HuH-7.5 (cell line): ENCODE measurements around the gene PIP4K2C.

Experiments used
- DNase-seq: peaks from one replicate; pipeline ENCODE4 v3.0.0; 2011; ENCODE audit warnings: low spot score

The PIP4K2C gene

DNA sequence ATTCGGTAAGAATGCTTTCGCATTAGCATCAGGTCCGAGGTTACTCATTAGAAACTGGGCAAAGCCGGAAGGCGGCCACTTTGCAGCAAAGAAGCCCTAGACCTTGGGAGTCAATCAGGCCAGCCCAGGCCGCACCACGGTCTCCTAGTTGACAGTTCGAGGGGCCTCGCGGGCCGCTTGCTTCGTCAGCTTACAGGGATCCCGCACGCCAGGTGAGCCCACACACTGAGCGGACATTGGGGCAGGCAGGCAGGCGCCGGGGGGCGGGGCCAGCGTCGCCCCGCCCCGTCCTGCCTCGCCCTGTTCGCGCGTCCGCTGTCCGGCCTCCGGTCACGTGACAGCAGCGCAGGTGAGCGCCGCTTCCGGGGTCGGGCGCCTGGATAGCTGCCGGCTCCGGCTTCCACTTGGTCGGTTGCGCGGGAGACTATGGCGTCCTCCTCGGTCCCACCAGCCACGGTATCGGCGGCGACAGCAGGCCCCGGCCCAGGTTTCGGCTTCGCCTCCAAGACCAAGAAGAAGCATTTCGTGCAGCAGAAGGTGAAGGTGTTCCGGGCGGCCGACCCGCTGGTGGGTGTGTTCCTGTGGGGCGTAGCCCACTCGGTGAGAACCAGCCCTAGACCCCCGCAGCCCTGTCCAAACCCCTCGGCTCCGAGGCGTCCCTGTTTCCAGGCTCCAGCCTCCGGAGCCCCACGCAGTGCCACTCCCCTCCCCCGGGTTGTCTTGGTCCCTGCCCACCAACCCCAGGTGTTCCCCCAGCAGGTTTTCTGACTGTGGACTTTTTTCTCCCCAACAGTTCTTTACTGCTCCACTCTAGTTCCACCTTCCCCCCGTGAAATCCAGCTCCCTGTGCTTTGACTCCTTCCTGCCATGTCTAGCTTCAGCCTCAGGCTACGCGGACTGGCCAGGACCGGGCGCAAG, at the start of gene PIP4K2C:
PIP4K2C (plus strand) TSS at position 329 of the 918 bp plus-strand sequence; CDS start at position 427, 98 bp downstream.
- peak; percentile 86 for DNase-seq

DNA sequence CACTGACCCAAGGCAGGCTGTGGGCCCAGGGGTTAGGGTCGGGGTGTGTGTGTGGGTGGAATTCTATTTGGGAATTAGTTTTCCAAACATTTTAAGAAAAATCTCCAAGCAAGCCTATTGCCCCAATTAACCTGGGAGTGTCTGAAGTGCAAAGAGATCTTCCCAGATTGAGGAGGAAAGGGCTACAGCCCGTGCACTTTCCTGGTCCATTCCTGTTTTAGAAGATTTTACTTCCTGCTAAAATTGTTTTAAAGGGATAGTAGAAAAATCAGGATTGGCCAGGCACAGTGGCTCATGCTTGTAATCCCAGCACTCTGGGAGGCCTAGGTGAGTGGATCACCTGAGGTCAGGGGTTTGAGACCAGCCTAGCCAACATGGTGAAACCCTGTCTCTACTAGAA, 49.3 kb upstream of the PIP4K2C start:
- DNase-seq: no peak

DNA sequence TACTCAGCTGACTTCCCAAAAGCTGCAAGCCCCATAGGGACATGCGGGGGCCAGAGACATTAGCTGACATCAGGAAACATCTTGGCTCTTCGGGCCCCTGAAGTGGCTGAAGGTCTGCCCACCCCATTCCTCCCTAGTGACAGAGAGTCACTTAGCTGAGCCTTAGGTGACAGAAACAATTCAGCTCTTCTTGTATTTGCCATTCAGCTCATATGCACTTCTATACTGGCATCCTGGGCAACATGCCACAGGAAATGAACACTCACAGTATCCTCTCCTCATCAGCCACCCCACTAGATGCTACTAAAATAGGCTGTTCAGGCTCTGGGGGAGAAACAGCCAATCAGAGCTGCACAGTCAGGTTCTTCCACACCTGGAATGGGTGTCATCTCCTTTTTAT, 47.4 kb upstream of the PIP4K2C start:
- DNase-seq: no peak

DNA sequence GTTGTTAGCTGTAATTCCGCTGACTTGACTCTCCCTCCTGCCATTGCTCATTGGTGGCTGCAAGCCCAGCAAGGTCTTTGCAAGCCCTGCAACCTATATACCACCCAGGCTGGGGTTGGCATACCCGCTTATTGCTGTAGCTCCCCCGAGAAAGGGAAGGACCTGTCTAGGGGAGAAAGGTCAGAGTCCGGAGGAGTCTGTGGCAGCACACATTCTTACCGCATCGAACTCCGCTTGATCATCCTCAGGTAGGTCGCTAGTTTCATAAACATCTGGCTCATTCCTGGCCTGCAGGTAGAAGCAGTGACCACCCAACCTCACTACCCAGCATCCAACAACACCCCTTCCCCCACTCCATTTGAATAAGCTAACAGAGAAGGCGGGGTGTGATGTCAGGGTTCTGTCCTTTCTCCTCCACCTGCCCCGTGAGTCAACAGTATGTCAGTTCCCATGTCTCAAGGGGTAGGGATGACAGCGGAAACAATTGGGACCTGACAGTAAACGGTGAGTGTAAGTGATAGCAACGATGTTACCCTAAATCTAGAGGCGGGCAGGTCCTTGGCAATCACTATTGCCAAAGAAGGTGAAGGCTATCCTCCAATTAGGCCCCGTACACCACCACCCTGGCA, 45.1 kb upstream of the PIP4K2C start:
- DNase-seq: no peak

DNA sequence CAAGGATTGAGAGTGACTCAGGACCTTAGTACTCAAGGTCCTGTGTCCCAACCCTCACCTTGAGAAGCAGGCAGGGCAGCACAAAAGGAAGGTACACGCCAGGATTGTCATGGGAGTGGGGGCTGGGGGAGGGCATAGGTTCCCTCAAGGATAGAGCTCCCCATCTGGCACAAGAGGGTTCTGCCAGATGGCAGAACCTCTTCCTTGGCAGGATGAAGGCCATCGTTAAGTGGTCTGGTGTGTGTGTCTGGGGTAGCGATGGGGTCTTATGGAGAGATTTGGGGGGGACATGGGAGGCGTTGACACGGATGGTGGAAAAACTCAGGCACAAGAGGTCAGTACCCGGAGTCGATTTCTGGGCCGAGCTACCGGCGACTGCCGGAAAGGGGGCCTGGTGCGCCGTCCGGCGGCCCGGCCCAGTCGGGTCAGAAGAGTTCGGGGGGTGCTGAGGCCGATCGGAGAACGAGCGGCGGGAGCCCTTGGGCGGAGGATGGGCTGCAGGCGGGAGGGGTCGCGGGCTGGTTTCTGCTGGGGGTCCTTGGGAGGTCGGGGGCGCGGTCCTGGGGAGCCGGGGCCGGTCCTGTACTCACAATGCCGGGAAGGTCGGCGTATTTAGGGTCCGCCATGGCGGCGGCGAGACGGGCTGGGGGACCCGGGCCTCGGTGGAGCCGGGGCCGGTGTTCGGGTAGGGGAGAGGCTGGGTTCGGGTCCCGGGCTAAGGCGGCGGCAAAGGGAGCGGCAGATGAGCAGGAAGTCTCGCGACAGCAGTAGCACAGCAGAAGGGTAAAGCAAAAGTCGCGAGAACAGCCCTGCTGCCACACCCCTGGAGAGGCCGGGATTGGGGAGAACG, 44.3 kb upstream of the PIP4K2C start, which contains the start of gene DCTN2:
DCTN2 (minus strand) TSS at position 755 of the 850 bp plus-strand sequence; CDS start at position 626, 129 bp downstream.
- peak; percentile 98 for DNase-seq

DNA sequence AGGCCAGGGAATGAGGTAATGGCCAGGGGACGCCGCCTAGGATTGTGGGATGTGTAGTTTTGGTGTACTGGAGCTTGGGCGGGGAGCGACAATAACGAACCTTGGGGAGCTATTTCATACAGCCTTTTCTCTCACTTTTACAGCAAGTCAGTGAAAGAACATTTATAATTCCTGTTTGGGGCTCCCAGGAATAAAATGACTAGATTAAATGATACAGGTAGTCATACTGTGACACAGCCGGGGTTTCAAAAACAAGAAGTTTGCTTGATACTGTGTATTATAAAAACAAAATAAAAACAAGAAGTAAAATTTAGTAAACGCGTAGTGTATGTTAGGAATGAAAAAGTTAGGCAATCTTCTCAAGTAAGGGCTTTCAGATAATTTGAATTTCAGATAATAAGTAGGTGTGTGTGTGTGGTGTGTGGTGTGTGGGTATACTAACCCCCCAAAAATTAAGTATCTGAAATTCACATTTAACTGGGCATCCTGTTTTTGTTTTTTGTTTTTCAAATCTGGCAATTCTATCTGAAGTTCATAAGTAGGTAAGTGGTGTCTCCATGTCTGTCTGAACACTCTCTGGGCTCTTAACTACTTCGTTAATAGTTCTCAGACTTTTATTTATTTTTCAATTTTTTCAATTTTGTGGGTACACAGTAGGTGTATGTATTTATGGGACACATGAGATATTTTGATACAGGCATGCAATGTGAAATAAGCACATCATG, 43.5 kb upstream of the PIP4K2C start:
- DNase-seq: no peak

DNA sequence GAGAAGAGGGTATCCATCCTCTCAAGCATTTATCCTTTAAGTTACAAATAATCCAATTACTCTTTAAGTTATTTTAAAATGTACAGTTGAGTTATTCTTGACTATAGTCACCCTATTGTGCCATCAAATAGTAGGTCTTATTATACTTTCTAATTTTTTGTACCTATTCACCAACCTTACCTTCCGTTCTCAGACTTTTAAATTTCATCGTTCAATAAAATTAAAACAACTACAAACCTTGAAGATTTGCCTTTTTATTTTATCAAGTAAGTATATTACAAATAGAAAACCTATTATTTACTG, 43.0 kb upstream of the PIP4K2C start:
- DNase-seq: no peak

DNA sequence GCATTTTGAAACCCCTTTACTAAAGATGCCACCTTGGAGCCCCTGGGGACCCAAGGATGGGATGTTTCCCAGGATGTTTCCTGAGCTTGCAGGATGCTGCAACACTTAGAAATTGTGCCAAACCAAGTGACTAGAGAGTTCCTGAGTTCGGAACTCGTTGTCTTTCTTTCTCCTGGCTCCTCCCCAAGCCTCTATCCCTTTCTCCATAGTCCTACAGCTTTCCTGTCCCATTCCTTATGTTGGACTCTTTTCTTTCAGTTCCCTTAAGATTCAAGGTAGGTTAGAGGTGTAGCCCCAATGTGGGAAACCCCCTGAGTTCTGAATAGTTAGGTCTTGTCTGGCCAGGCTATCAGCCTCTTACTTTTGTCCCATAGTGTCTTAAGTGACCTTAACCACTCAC, 42.5 kb upstream of the PIP4K2C start:
- DNase-seq: no peak

DNA sequence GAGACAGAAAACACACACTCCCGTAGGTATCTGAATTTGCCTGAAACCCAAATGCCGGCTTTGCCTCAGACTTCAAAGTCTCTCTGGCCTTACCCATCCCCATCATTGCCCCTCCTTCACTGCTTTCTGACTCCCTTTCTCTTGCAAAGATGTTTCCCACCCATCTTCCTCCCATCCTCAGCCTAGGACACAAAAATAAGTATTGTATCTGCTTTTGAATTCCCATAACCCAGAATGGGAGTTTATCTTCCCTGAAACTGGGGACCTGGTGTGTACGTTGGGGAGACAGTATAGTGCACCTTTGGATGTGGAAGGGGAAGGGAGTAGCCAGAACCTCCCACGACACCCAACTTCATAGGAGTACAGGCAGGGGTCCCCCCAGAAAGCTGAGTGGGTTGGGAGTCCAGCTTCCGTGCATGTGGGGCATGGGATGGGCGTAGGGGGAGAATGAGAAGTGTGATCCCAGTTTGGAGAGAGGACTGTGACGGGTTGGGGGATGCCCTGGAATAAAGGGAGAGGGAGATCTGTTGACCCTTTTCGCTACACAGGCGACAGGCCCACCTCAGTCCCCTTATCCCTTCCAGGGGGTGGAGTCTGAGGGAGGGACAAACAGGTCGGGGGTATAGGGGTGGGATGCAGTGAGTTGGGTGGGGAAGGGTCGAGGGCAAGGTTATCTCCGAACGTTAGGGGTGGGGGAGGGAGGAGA, 41.6 kb upstream of the PIP4K2C start:
- DNase-seq: no peak

DNA sequence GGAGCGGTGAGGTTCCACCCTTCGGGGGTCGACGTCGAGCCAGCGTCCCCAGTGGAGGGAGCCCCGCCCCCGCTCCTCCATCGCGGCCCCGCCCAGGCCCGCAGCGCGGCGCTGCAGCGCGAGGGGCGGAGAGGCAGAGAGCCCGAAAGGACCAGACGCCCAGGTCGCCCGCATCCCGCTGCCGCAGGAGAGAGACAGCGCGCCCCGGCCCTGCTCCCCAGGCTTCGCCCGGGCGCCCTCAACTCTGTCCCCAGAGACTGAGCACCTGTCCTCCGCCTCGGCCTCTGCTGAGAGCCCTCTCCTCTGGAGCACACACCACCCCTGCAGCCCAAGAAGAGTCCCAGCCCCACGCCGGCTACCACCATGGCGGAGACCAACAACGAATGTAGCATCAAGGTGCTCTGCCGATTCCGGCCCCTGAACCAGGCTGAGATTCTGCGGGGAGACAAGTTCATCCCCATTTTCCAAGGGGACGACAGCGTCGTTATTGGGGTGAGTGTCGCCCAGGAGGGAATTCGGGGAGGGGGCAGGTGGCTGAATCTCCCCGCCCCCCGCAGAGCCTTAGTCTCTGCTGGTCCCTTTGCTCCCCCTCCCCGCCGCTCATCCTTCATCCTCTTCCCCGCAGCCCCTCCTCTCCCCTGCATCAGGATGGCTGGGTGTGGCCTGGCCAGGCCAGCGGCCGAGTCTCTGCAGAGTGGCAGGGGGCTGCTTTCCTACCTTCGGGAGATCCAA, 40.9 kb upstream of the PIP4K2C start, which contains the start of gene KIF5A:
KIF5A (plus strand) TSS at position 136 of the 732 bp plus-strand sequence; CDS start at position 364, 228 bp downstream.
- DNase-seq: peak; percentile 44

DNA sequence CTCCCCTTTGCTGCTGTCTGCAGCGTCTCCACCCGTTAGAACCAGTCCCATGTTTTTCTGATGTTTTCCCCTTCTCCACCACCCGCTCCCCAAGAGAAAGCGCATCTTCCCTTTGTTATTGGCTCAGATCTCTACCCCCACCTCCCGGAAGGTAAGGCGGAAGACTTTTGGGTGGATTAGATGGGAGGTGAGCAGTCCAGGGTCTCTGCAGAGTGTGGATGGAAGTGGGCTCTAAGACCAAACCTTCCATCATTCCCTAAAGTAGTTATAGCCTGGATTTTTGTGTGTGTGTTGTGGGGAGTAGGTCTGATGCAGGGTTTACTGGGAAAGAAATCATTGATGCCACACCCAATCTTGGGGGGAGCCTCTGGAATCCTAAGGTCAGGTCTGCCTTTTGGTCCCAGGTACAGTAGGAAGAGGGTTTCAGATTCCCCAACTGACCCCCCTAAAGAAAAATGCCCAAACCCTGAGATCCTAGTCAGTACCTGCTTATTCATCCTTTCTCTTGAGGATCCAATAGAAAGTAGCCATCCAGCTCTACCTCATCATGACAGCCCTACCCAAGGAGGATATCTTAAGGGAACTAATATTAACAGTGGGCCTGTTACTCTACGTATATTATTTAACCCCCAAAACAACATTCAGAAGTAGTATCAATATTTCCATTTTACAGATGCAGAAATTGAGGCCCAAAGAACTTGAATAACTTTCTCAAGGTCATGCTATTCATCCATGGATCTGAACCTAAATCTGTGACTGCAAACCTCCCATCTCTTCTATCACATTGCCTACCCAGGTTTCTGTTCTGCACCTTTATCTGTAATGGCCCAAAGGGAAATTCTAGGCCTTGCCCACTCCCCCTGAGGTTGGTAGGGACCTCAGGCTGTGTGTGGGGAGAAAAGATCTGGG, 40.1 kb upstream of the PIP4K2C start:
- no peak for DNase-seq

DNA sequence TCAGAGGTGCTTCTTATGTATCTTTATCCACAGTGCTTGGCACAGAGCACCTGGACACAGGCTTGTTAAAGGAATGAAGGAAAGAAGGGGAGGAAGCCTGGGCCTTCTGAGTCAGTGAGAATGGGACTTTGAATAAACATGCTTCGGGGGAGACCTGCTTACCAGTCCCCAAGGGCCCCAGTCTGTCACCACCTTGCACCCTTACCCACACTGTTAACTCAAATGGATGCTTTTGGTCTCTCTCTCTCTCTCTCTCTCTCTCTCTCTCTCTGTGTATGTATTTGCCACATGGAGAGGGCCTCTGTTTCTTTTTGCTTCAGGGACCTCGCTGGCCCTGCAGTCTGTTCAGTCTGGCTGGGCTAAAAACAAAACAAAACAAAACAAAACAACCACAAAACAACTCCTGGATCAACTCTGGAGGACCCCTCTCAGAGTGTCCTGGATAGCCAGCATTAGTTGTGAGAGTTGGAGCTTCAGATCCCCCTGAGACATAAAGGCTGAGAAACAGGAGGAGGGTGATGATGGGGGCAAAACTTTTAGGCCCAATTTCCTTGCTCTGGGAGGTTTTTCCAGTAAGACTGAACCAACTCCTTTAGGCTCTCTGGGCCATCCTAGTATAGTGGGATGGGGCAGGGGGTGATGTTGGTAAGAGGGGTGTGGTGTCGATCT, 39.2 kb upstream of the PIP4K2C start:
- DNase-seq: no peak

DNA sequence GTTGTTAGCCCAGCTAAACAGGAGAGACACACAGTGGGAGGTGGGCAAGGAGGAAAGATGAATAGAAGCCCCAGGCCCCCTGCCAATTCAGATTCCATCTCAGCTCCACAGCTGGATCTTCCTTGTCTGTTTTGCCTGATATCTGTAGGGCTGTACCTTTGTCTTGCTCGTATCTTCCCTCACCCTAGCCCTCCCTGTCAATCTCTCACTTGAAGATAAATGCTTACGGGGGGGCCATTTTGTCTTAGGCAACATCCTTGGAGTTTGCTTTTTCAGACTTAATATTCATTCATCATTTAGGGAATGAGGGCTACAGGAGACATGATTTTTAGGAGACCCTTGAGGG, 38.7 kb upstream of the PIP4K2C start:
- no peak for DNase-seq

DNA sequence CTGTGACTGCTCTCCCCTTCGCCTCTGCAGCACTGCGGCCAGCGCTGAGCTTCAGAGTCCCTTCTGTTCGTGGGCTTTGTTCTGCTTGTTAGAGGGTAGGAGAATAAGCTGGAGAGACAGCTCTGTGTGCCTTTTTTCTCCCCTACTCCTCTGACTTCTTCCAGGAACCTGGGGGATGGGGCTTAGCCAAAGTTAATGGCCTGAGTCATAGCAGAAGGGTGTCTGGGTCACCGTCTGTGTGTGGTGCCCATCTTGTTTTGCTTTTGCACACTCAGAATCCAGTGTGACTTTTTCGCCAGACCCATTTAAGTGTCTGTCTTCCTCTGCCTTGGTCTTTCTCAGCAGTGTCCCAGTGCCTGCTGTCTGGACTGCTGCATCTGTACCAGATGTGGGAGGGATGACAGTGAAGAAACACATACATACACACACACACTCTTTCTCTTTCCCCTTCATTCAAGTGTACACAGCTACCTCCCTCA, 38.1 kb upstream of the PIP4K2C start:
- DNase-seq: no peak

DNA sequence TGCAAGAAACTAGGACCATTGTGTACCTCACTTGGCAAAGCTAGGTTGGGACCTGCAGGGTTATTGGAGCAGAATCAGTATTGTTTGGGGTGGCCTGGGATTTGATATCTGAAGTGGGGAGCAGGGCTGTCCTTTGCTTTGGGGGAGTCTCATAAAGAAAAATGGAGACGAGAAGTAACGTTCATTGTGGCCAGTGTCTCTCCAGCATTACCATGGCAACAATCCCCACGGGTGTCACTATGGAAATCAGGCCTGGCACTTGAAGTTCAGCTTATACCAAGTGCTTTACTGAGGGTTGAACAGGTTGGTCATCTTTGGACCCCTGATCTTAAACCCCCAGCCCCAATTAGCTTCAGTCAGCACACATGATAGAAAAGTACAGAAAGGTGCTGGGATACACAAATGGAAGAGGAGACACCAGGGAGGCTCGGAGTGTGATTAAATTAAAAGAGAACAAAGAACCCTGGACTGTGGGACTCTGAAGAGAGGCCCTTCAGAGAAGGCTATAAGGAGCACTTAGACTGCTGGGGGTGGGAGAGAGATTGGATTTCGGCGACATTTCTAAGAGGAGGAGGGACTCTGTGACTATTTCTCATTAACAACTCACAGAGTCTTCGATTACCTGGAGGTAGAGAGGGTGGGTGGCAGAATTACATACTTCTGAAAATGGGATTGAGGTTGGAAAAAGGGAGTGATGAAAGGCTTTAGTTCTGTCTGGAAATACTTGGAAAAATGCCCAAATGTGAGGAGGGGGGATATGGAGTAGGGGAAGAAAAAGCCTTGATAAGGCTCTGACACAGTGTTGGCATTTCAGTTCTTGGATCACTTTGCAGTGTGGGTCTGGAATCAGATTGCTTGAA, 37.4 kb upstream of the PIP4K2C start:
- DNase-seq: no peak

DNA sequence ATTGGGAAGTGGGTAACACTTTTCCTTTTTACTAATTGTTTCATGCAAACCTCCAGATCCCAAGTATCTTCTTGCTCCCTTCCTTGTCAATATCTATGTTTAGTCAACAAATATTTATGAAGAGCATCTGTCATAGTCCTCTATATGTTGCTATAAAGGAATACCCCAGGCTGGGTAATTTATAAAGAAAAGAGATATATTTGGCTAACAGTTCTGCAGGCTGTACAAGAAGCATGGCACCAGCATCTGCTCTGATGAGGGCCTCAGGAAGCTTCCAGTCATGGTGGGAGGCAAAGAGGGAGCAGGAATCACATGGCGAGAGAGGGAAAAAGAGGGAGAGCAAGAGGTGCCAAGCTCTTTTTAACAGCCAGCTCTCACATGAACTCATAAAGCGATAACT, 36.5 kb upstream of the PIP4K2C start:
- no peak for DNase-seq

DNA sequence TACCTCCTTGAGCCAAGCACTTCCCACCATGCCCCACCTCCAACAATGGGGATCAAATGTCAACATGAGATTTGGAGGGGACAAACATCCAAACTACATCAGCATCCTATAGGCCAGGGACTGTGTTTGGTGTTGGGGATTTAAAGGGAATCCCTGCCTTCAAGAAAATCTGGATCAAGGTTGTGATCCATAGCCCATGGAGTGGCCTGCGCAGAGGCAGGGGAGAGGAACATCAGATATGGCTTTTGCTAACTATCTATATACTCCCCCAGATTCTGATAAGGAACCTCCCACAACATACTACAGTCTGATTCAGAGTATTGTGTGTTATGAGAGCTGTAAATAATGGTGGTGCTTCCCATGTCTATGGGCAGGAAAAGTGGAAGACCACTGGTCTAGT, 36.1 kb upstream of the PIP4K2C start:
- DNase-seq: no peak

DNA sequence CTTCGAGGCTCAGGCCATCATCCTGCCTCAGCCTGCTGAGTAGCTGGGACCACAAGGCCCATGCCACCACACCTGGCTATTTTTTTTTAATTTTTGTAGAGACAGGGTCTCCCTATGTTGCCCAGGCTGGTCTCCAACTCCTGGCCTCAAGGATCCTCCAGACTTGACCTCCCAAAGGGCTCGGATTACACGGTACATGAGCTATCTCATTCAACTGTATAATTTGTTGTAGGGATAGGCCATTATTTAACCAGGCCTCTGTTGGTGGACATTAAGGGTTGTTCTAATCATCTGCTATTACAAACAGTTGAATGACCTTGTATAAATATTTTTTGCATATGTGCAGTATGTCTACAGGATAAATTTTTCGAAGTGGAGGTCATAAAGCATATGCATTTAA, 32.1 kb upstream of the PIP4K2C start:
- DNase-seq: no peak
